ENCODE data around the gene STK17B. TPM values are rescaled to one million over a fixed set of nuclear protein-coding genes. Genes with fewer than 3 reads are reported as not detected.

Gene STK17B
- total and polyA plus RNA-seq, 10 of the 15 experiments (the other 5 are each of a cell fraction or from before 2014, with no cell fraction given): 21.2 to 108 (median 53.7) TPM

- TF ChIP-seq, protein P1, sequence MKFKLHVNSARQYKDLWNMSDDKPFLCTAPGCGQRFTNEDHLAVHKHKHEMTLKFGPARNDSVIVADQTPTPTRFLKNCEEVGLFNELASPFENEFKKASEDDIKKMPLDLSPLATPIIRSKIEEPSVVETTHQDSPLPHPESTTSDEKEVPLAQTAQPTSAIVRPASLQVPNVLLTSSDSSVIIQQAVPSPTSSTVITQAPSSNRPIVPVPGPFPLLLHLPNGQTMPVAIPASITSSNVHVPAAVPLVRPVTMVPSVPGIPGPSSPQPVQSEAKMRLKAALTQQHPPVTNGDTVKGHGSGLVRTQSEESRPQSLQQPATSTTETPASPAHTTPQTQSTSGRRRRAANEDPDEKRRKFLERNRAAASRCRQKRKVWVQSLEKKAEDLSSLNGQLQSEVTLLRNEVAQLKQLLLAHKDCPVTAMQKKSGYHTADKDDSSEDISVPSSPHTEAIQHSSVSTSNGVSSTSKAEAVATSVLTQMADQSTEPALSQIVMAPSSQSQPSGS (IDR thresholded peaks at IDR 0.05; ENCODE audit: low read length): no peak
- TF ChIP-seq BHLHE40 (IDR thresholded peaks at IDR 0.05; ENCODE audit: borderline replicate concordance in 1 of 2, low read depth in 2 of 2, low read length in 1 of 2) (no peak), BACH1 (IDR thresholded peaks at IDR 0.05; ENCODE audit: borderline replicate concordance) (no peak), SMAD1 (IDR thresholded peaks at IDR 0.05; ENCODE audit: low read depth, partially characterized antibody) (no peak), ATF7 (IDR thresholded peaks at IDR 0.05; ENCODE audit: low read depth) (no peak)
Measured at GRCh38 chr2:196195302-196195701, 23.9 kb upstream of the STK17B start (continued).

DNA sequence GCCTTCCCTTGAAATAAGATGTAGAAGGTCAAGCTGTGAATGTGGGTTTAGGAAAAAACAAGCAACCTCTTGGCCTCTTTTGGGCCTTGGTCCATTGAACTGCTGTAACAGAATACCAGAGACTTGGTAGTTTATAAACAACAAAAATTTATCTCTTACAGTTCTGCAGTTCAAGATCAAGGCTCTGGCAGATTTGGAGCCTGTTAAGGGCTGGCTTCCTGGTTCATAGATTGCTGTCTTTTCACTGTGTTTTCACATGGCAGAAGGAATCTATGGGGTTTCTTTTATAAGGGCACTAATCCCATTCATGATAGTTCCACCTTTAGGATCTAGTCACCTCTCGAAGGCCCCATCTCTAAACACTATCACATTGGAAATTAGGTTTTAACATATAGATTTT, 20.2 kb upstream of the STK17B start:
- Histone ChIP-seq H3K79me2 (ENCODE audit: control insufficient read depth, insufficient read depth, low read length) (no peaks in the 10 kb centered on the region), H3K4me3 (no peak overlapping the region), H3K36me3 (ENCODE audit: control insufficient read depth in 2 of 2, insufficient read depth in 2 of 2, low read length in 1 of 2) (no peaks in the 10 kb centered on the region), H3K4me2 (ENCODE audit: control insufficient read depth, insufficient read depth) (no peak overlapping the region), H3K9ac (ENCODE audit: control insufficient read depth, insufficient read depth, low read length) (no peak overlapping the region), H2AFZ (ENCODE audit: control insufficient read depth, low read depth, low read length) (no peak overlapping the region), H4K20me1 (ENCODE audit: control insufficient read depth, insufficient read depth) (no peaks in the 10 kb centered on the region), H3K4me1 (ENCODE audit: control insufficient read depth, insufficient read depth, low read length) (0 out of 2 replicates have a peak, but pooled peaks cover 3% of the 10 kb centered on the region), H3K9me3 (replicated peaks; ENCODE audit: control insufficient read depth, insufficient read depth, low read length) (no peaks in the 10 kb centered on the region), H3K27me3 (replicated peaks in 1 of 2; ENCODE audit: control insufficient read depth in 2 of 2, insufficient read depth in 2 of 2, low read length in 1 of 2) (no peaks in the 10 kb centered on the region), H3K27ac (ENCODE audit: control insufficient read depth, insufficient read depth) (no peak overlapping the region)
- FAIRE-seq (no peak), DNase-seq (ENCODE audit: low read depth, low spot score) (no peak), ATAC-seq (no peak)
- WGBS (ENCODE audit: insufficient coverage, insufficient replicate concordance, low lambda C conversion rate, missing lambda C conversion rate): 96% methylated on average over 1 of the region's 1 CpG
- ChIA-PET RAD21 (ENCODE audit: unreplicated experiment) (interaction anchor here (1.0 to 4.9 kb wide), 2 partner anchors 14 to 146 kb away, joined by 3 to 44 read pairs; no protein-coding TSS in a partner anchor), CTCF (interaction anchor here (1.5 kb wide), 1 partner anchor 8 kb away, joined by 3 read pairs; no protein-coding TSS in a partner anchor), POLR2A (no interaction called here), SMC1A (ENCODE audit: uncharacterized antibody, unreplicated experiment) (interaction anchor here (1.3 to 5.4 kb wide), 4 partner anchors 8 to 42 kb away, joined by 4 to 58 read pairs (median 47); no protein-coding TSS in a partner anchor)
- TF ChIP-seq, protein P2, sequence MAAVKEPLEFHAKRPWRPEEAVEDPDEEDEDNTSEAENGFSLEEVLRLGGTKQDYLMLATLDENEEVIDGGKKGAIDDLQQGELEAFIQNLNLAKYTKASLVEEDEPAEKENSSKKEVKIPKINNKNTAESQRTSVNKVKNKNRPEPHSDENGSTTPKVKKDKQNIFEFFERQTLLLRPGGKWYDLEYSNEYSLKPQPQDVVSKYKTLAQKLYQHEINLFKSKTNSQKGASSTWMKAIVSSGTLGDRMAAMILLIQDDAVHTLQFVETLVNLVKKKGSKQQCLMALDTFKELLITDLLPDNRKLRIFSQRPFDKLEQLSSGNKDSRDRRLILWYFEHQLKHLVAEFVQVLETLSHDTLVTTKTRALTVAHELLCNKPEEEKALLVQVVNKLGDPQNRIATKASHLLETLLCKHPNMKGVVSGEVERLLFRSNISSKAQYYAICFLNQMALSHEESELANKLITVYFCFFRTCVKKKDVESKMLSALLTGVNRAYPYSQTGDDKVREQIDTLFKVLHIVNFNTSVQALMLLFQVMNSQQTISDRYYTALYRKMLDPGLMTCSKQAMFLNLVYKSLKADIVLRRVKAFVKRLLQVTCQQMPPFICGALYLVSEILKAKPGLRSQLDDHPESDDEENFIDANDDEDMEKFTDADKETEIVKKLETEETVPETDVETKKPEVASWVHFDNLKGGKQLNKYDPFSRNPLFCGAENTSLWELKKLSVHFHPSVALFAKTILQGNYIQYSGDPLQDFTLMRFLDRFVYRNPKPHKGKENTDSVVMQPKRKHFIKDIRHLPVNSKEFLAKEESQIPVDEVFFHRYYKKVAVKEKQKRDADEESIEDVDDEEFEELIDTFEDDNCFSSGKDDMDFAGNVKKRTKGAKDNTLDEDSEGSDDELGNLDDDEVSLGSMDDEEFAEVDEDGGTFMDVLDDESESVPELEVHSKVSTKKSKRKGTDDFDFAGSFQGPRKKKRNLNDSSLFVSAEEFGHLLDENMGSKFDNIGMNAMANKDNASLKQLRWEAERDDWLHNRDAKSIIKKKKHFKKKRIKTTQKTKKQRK (IDR thresholded peaks at IDR 0.05; ENCODE audit: low read depth, low read length): no peak
- no peak for TF ChIP-seq SRF (IDR thresholded peaks at IDR 0.05; ENCODE audit: low read depth in 2 of 2, low read length in 2 of 2)
- BruUV-seq (replicated peaks): no TSS peak
- in situ Hi-C loops (cut with MboI): no loop called here
- intact Hi-C loops (cut with micrococcal nuclease; ENCODE audit: unreplicated experiment): no loop called here

Data from GM12878 (cell line).